ENCODE measurements around the gene CAMKK2. TPM values are rescaled to one million over a fixed set of nuclear protein-coding genes. Genes with fewer than 3 reads are reported as not detected.

Gene CAMKK2
- total and polyA plus RNA-seq, 8 donors, result 36.4 to 47.8 (median 44.4) TPM

DNA sequence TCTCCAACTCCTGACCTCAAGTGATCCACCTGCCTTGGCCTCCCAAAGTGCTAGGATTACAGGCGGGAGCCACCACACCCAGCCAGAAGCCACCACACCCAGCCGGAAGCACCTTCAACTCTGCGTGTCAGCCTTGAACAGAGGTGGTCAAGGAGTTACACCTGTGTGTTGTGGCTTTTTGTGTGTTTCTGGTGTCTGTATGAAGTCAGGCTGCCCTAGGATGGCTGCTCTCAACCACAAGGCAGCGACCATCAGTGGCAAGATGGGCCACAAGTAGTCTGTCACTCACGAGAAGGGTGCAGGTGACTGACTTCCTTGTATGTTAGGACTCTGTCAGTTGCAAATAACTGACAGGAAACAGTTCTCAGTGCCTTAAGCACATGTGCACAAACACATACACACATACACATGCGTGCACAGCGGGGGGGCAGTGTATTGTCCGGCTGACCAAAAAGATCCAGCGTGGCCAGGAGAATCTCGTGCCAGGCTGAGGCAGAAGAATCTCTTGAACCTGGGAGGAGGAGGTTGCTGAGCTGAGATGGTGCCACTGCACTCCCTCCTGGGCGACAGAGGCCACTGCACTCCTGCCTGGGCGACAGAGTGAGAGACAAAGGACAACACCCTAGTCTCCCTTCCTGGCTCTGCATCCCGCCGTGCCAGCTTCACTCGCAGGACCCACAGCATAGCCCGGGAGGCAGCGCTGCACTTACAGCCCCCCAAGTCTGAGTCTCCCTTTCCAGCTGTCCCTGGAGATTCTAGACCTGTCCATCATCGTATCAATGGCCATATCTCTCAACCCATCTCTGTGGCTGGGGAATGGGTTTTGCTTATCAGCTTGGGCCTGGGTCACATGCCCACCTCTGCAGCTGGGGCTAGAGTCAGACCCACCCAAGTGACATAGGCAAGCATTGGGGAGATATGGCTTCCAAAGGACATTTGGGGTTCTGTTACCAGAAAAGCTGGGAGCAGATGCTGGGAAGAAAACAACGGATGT, 72.9 kb downstream of the CAMKK2 start:
- no peaks in the 10 kb centered on the region for H3K9me3 ChIP-seq
- intact Hi-C loops (cut with DNase I), result no loop called here
- no peaks in the 10 kb centered on the region for H3K27me3 ChIP-seq
- DNase-seq (peak in 1 of 4 donors; percentile 60), ATAC-seq (no peak)
- no peak overlapping the region for H3K27ac ChIP-seq
- H3K36me3 ChIP-seq, result peaks cover 0 to 75% of the 10 kb centered on the region in 2 donors
- no peak overlapping the region for H3K4me3 ChIP-seq
- TF ChIP-seq CTCF (IDR thresholded peaks at IDR 0.05), result no peak
- H3K4me1 ChIP-seq, result no peaks in the 10 kb centered on the region

- intact Hi-C loops (cut with DNase I), result no loop called here
- Histone ChIP-seq H3K4me3 (no peak overlapping the region), H3K9me3 (no peaks in the 10 kb centered on the region), H3K36me3 (peaks cover 0 to 80% of the 10 kb centered on the region in 2 donors), H3K27me3 (no peaks in the 10 kb centered on the region), H3K4me1 (no peaks in the 10 kb centered on the region), H3K27ac (no peak overlapping the region)
- TF ChIP-seq CTCF (IDR thresholded peaks at IDR 0.05), result no peak
- ATAC-seq (no peak), DNase-seq (peak in 1 of 4 donors; percentile 53)
These were observed 73.7 kb downstream of the CAMKK2 start for GRCh38 chr12:121222847-121223246.

- no peaks in the 10 kb centered on the region for H3K9me3 ChIP-seq
- DNase-seq (no peak), ATAC-seq (no peak)
- H3K4me1 ChIP-seq, result peaks cover 6 to 18% of the 10 kb centered on the region in 2 donors
- no peak for TF ChIP-seq CTCF (IDR thresholded peaks at IDR 0.05)
- H3K27ac ChIP-seq, result no peak overlapping the region
- H3K4me3 ChIP-seq, result no peak overlapping the region
- intact Hi-C loops (cut with DNase I), result no loop called here
- no peaks in the 10 kb centered on the region for H3K27me3 ChIP-seq
- peaks cover 0 to 72% of the 10 kb centered on the region in 2 donors for H3K36me3 ChIP-seq
These were observed 77.0 kb downstream of the CAMKK2 start for GRCh38 chr12:121219353-121219986.

- Histone ChIP-seq H3K27me3 (no peaks in the 10 kb centered on the region), H3K36me3 (peaks cover 0 to 65% of the 10 kb centered on the region in 2 donors), H3K4me1 (peaks cover 6 to 25% of the 10 kb centered on the region in 2 donors), H3K9me3 (no peaks in the 10 kb centered on the region), H3K27ac (no peak overlapping the region), H3K4me3 (no peak overlapping the region)
- intact Hi-C loops (cut with DNase I), result no loop called here
- no peak for ATAC-seq
- no peak for TF ChIP-seq CTCF (IDR thresholded peaks at IDR 0.05)
- DNase-seq, result peak in 1 of 4 donors; percentile 28
These were observed 77.7 kb downstream of the CAMKK2 start for GRCh38 chr12:121218588-121219352.

Data from left lung (tissue), 10 donors.